NT2/D1 (cell line): ENCODE data around the gene PRKD2.
"Not testable (repeated sequence)": the region's sequence is repeated elsewhere in the genome, so short reads cannot be mapped to it uniquely, and the experiment has no call there.

Experiments used
- DNase-seq: peaks from one replicate; pipeline ENCODE4 v3.0.0-alpha.2; 2011; ENCODE audit warnings: low read depth, low spot score
- H3K27me3 ChIP-seq: 2 replicates; pipeline ENCODE4 v1.6.0; 2011; ENCODE audit warnings: mild to moderate bottlenecking; ENCODE audit not compliant: insufficient read length, insufficient read depth
- H3K36me3 ChIP-seq: 2 replicates; pipeline ENCODE4 v1.6.1; 2011; ENCODE audit warnings: mild to moderate bottlenecking, low read length, mixed read lengths; ENCODE audit not compliant: insufficient read depth, insufficient read length
- H3K4me1 ChIP-seq: 2 replicates; pipeline ENCODE4 v1.5.1; 2011; ENCODE audit not compliant: insufficient read depth, insufficient read length
- H3K4me3 ChIP-seq: 2 replicates; pipeline ENCODE4 v1.5.1; 2011; ENCODE audit warnings: low read depth; ENCODE audit not compliant: insufficient read length
- H3K9ac ChIP-seq: 2 replicates; pipeline ENCODE4 v1.6.0; 2011; ENCODE audit warnings: low read depth; ENCODE audit not compliant: insufficient read length
- H3K9me3 ChIP-seq: 2 replicates; pipeline ENCODE4 v1.5.1; 2011; ENCODE audit warnings: mild to moderate bottlenecking, low read length; ENCODE audit not compliant: insufficient read depth
- SUZ12 ChIP-seq: IDR thresholded peaks from 2 replicates; pipeline ENCODE4 v1.6.1; 2011; ENCODE audit not compliant: insufficient read length, insufficient read depth; ENCODE audit errors: extremely low read depth
- YY1 ChIP-seq: IDR thresholded peaks from 2 replicates; pipeline ENCODE4 v1.6.1; 2011; ENCODE audit not compliant: insufficient read length, insufficient read depth
- ZNF274 ChIP-seq: IDR thresholded peaks from 2 replicates; pipeline ENCODE4 v1.6.1; 2011; ENCODE audit warnings: mild to moderate bottlenecking, low read depth, low read length

PRKD2 gene

GRCh38 chr19:46633130-46633529, 83.8 kb downstream of the PRKD2 start:
- DNase-seq: no peak
- TF ChIP-seq SUZ12 (no peak), ZNF274 (no peak), YY1 (no peak)
- Histone ChIP-seq H3K9ac (no peak overlapping the region), H3K4me1 (peaks cover 12% of the 10 kb centered on the region), H3K36me3 (no peaks in the 10 kb centered on the region), H3K4me3 (no peak overlapping the region), H3K27me3 (peaks cover 52% of the 10 kb centered on the region), H3K9me3 (no peaks in the 10 kb centered on the region)

GRCh38 chr19:46631481-46631880, 85.4 kb downstream of the PRKD2 start:
- no peaks in the 10 kb centered on the region for H3K9me3 ChIP-seq
- peaks cover 16% of the 10 kb centered on the region for H3K4me1 ChIP-seq
- DNase-seq: no peak

GRCh38 chr19:46630586-46631205, 86.2 kb downstream of the PRKD2 start:
- Histone ChIP-seq H3K9me3 (no peaks in the 10 kb centered on the region), H3K4me1 (peaks cover 13% of the 10 kb centered on the region), H3K4me3 (no peak overlapping the region), H3K36me3 (no peaks in the 10 kb centered on the region), H3K27me3 (peaks cover 28% of the 10 kb centered on the region), H3K9ac (no peak overlapping the region)
- DNase-seq: no peak
- TF ChIP-seq ZNF274: no peak
- no peak for TF ChIP-seq SUZ12
- no peak for TF ChIP-seq YY1

More at GRCh38 chr19:46631481-46631880, 85.4 kb downstream of the PRKD2 start:
- Histone ChIP-seq H3K4me3 (no peak overlapping the region), H3K27me3 (peaks cover 36% of the 10 kb centered on the region), H3K36me3 (no peaks in the 10 kb centered on the region), H3K9ac (no peak overlapping the region)
- TF ChIP-seq SUZ12: no peak
- no peak for TF ChIP-seq YY1
- TF ChIP-seq ZNF274: no peak

- TF ChIP-seq ZNF274 (no peak), SUZ12 (no peak), YY1 (no peak)
- Histone ChIP-seq H3K36me3 (no peaks in the 10 kb centered on the region), H3K4me3 (no peak overlapping the region), H3K27me3 (peaks cover 20% of the 10 kb centered on the region), H3K9me3 (no peaks in the 10 kb centered on the region), H3K4me1 (peaks cover 11% of the 10 kb centered on the region), H3K9ac (no peak overlapping the region)
- DNase-seq: no peak
Observed at GRCh38 chr19:46629546-46630025, 87.3 kb downstream of the PRKD2 start.

GRCh38 chr19:46628970-46629369, 87.9 kb downstream of the PRKD2 start:
- not testable (repeated sequence) for H3K4me3 ChIP-seq, DNase-seq, H3K9me3 ChIP-seq, H3K9ac ChIP-seq, H3K36me3 ChIP-seq
- Histone ChIP-seq H3K4me1 (peaks cover 11% of the 10 kb centered on the region), H3K27me3 (peaks cover 17% of the 10 kb centered on the region)

- Histone ChIP-seq H3K4me3 (no peak overlapping the region), H3K27me3 (no peaks in the 10 kb centered on the region)
- no peak for DNase-seq
Observed at GRCh38 chr19:46626446-46626845, 90.5 kb downstream of the PRKD2 start.

GRCh38 chr19:46625731-46626130, 91.2 kb downstream of the PRKD2 start:
- Histone ChIP-seq H3K9me3 (no peaks in the 10 kb centered on the region), H3K9ac (no peak overlapping the region), H3K4me1 (peaks cover 15% of the 10 kb centered on the region), H3K4me3 (no peak overlapping the region), H3K36me3 (no peaks in the 10 kb centered on the region), H3K27me3 (no peaks in the 10 kb centered on the region)
- TF ChIP-seq SUZ12 (no peak), YY1 (no peak), ZNF274 (no peak)
- no peak for DNase-seq

More at GRCh38 chr19:46626446-46626845, 90.5 kb downstream of the PRKD2 start:
- H3K36me3 ChIP-seq: no peaks in the 10 kb centered on the region
- no peak for TF ChIP-seq SUZ12
- TF ChIP-seq YY1: no peak
- TF ChIP-seq ZNF274: no peak
- H3K9me3 ChIP-seq: no peaks in the 10 kb centered on the region
- no peak overlapping the region for H3K9ac ChIP-seq
- peaks cover 12% of the 10 kb centered on the region for H3K4me1 ChIP-seq

- Histone ChIP-seq H3K9ac (no peak within 1 kb of the TSS), H3K4me3 (no peak within 1 kb of the TSS), H3K4me1 (peaks cover 16% of the 10 kb centered on the region), H3K9me3 (no peaks in the 10 kb centered on the region), H3K36me3 (no peaks in the 10 kb centered on the region), H3K27me3 (no peaks in the 10 kb centered on the region)
- TF ChIP-seq SUZ12: no peak
- TF ChIP-seq YY1: no peak
- no peak for DNase-seq
Observed at GRCh38 chr19:46624958-46625661, 91.8 kb downstream of the PRKD2 start, which contains the start of gene PTGIR. PTGIR (minus strand) TSS chr19:46625089; CDS start chr19:46624225, 864 bp downstream.
